Naive thymus-derived CD8-positive, alpha-beta T cell (primary cell): ENCODE results near the gene CTAGE6. TPM values are rescaled to one million over a fixed set of nuclear protein-coding genes. Genes with fewer than 3 reads are reported as not detected.

ENCODE experiments used
- polyA plus RNA-seq, 3 donors: library from polyadenylated mRNA; unstranded; fragments of 300-500 nt; fragmentation: Illumina TruSeq; gene quantifications; one replicate each; pipeline ENCODE4 v1.2.3, GENCODE V29; 2021
- total RNA-seq, 8 experiments: library from RNA in 2 of 8; stranded (reverse) in 2 of 8; gene quantifications; one replicate each; pipeline ENCODE4 v1.2.3 and lab custom pipeline; 2021 to 2026

The CTAGE6 gene
- total and polyA plus RNA-seq, 5 experiments from 2014 or later, result 0.08 to 1.2 (median 0.96) TPM; not detected in 2

Other genes starting within 250 kb of the CTAGE6 start
- gene CTAGE15, start 185.9 kb downstream of the CTAGE6 start, total RNA-seq, result not detected
- under 1 TPM in 2 of 3 donors, not detected in 1; 0.09 to 0.19 TPM for gene CTAGE15, start 185.9 kb downstream of the CTAGE6 start, polyA plus RNA-seq
- gene TCAF2, start 136.7 kb downstream of the CTAGE6 start, total RNA-seq, result 10 to 100 TPM; 15.4 to 16.8 TPM
- 1 to 10 TPM; 5.3 to 9.2 (median 9.2) TPM for gene TCAF2, start 136.7 kb downstream of the CTAGE6 start, polyA plus RNA-seq
- gene TCAF1, start 144.5 kb upstream of the CTAGE6 start, total RNA-seq, result 10 to 100 TPM; 16.9 to 19.2 TPM
- 10 to 100 TPM in 2 of 3 donors, 1 to 10 TPM in 1; 8.9 to 15.2 (median 12.8) TPM for gene TCAF1, start 144.5 kb upstream of the CTAGE6 start, polyA plus RNA-seq
- gene OR2F2, start 177.5 kb upstream of the CTAGE6 start, total RNA-seq, result not detected
- not detected for gene OR2F2, start 177.5 kb upstream of the CTAGE6 start, polyA plus RNA-seq
- not detected for gene OR2F1, start 197.1 kb upstream of the CTAGE6 start, total RNA-seq
- gene OR2F1, start 197.1 kb upstream of the CTAGE6 start, polyA plus RNA-seq, result not detected
- not detected for gene OR6B1, start 242.6 kb upstream of the CTAGE6 start, total RNA-seq
- not detected for gene OR6B1, start 242.6 kb upstream of the CTAGE6 start, polyA plus RNA-seq